HG03439 (cell line): Measurements from ENCODE around the gene KRT7.

Experiments
- ATAC-seq: cut with Tn5 transposase; IDR thresholded peaks from one replicate; pipeline ENCODE4 v1.9.1; 2021; ENCODE audit warnings: mild to moderate bottlenecking, moderate library complexity; ENCODE audit not compliant: unreplicated experiment

The KRT7 gene

GRCh38 chr12:52199294-52199919, 33.6 kb upstream of the KRT7 start:
- ATAC-seq: no peak

- ATAC-seq: no peak
Measured at GRCh38 chr12:52200086-52200780, 32.8 kb upstream of the KRT7 start.

- ATAC-seq: no peak
Measured at GRCh38 chr12:52200781-52201450, 32.1 kb upstream of the KRT7 start.

GRCh38 chr12:52201451-52201839, 31.6 kb upstream of the KRT7 start:
- no peak for ATAC-seq

- ATAC-seq: no peak
Measured at GRCh38 chr12:52202361-52203078, 30.5 kb upstream of the KRT7 start.

GRCh38 chr12:52203079-52203921, 29.7 kb upstream of the KRT7 start:
- ATAC-seq: no peak

- no peak for ATAC-seq
Measured at GRCh38 chr12:52204095-52204930, 28.7 kb upstream of the KRT7 start.

DNA sequence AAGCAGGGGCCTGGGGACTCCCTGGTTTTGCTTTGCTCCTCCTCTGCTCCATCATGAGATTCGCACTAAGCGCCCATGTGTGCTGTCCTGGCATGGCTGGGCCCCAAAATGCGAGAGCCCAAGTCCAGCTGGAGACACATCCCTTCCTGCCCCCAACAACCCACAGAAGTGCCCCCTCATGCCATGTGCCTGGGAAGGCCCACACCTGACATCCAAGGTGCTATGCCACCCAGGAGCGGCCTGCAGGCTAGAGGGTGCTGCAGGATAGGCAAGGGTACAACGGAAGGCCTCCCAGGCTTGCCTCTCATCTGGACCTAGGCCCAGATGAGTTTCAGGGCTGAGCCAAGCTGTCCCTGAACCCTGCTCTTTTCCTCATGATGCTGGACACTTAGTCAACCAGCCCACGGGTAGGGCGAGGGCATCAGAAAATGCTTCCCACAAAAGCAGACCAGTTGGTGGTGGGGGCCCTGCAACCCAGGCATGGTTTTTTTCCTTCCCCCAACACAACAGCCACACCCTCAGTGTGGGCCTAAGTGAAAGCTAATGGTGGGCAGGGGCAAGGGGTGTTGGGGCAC, 28.0 kb upstream of the KRT7 start:
- no peak for ATAC-seq

- no peak for ATAC-seq
Measured at GRCh38 chr12:52205612-52206303, 27.3 kb upstream of the KRT7 start.

- no peak for ATAC-seq
Measured at GRCh38 chr12:52206304-52207040, 26.6 kb upstream of the KRT7 start.

DNA sequence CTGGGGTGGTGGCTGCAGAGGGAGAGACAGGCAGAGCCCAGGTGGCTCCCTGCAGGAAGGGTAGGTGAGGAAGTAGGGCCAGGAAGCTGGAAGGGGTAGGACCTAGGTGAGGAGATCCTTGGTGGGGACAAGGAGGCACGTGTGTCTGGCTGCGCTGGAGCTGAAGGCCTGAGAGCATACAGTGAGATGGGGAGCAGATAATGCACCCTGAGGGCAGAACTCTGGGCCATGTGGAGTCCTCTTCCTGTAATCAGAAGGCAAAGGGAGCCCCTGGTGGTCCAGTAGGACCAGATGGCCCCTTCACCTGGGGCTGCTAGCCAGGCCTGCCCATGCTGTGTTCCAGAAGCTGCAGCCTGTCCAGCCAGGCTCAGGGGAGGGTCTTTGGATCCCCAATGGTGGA, 25.9 kb upstream of the KRT7 start:
- ATAC-seq: no peak

DNA sequence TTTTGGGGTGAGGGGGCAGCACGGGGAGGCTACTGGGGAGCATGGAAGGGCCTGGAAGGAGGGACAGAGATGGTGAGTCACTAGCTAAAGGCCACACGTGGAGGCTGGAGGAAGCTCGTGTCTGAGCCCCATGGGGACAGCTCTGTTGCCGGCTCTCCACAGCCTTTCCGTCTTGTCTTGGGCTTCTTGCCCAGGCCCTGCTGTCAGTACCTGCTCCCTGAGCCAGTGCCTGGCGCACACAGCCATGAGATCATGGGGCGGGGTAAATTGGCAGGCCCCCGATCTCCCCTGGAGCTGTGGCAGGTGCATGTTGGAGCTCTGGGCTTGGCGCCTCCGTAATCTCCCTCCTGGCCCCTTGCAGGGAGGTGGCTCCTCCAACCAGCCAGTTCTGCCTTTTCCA, 25.1 kb upstream of the KRT7 start:
- ATAC-seq: no peak

DNA sequence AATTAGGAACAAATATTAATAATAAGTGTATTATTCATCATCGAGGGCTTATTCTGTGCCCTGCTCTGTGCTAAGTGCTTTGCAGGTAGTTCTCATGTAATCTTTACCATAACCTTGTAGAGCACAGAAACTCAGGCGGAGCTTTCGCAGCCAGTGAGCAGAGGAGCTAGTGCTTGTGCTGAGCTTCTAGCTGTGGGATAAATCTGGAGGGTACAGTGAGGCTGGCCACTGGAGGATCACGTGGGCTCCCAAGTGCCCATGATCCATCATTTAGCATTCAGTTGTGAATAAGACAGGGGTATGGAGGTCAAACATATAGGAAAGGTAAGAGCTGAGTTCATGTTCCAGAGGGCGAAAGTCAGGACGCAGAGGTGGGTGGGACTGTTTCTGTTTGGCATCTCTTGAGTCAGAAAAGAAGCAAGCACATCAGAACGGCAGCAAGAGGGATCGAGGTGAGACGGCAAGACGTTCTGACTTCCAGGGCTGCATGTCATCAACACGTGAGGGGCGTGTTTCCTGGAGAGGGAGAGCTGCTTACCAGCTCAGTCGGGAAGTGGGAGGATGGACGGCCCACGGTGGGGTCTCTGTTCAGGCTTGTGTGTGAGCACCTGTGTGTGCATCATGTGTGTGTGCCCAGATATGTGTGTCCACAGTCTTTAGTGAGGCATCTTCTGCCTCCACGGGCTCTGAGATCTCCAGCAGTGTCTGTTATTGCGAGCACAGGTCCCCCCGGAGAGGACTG, 24.4 kb upstream of the KRT7 start:
- no peak for ATAC-seq

DNA sequence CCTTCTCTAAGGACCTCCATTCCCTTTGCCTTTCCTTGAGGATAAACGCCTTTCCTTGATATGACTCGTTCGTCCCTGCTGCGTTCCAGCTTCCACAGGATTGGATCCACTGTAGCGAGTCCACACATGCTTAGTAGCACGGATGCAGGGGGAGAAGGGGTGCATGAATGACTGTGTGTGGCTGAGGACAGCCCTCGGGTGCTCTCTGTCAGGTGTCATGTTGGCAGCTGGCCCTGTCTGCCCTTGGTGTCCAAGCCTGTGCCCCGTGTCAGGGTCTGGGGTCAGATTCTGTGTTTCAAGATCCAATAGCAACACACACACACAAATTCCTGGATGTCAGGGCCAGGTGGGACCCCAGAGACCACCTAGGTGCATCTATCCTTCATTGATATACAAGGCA, 23.7 kb upstream of the KRT7 start:
- ATAC-seq: no peak

- no peak for ATAC-seq
Measured at GRCh38 chr12:52210186-52210924, 22.7 kb upstream of the KRT7 start.

DNA sequence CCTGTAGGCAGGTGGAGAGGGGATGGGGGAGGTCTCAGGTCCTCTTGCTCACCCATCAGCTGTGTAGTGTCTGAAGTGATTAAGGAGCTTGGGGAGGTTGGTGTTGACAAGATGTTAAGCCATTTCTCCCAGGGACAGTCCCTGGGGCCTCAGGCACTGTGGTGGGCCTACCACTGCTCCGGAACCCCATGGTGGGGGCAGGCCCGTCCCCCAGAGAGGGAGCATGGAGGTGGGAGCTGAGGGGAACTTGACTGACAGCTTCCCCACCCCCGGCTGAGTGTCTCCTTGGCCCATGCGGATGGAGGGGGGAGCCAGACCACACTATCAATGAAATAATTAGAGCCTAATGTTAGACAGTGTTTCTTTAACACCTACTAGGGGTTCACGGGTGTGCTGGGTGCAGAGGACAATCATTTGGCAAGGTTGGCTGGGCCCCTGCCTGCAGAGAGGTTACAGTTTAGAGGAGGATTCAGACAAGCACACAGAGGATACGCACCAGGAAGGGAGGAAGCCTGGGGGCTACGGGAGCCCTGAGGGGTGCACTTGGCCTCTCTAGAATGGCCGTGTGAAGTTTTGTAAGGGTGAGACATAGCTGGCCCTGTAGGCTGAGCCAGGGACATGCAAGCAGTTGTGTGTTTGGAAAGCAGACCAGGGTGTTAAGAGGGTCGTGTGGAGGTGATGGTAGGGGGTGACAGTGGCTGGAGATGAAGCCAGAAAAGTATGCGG, 22.0 kb upstream of the KRT7 start:
- no peak for ATAC-seq
